DOHH2 (cell line): ENCODE data around the gene GVQW3.

Source experiments
- EZH2phosphoT487 ChIP-seq: fragments of 200-600 bp; sonication (generic); IDR thresholded peaks from 2 replicates; pipeline ENCODE4 v1.6.1; 2017; ENCODE audit warnings: borderline replicate concordance, mild to moderate bottlenecking, antibody characterized with exemption, low read length, moderate library complexity, mixed read lengths
- TF ChIP-seq, protein P1 (sequence below): fragments of 200-600 bp; sonication (generic); IDR thresholded peaks from one replicate; pipeline ENCODE4 v1.5.1; 2014; ENCODE audit warnings: antibody characterized with exemption, mild to moderate bottlenecking, low read depth, low read length; ENCODE audit not compliant: poor library complexity, severe bottlenecking

DNA sequence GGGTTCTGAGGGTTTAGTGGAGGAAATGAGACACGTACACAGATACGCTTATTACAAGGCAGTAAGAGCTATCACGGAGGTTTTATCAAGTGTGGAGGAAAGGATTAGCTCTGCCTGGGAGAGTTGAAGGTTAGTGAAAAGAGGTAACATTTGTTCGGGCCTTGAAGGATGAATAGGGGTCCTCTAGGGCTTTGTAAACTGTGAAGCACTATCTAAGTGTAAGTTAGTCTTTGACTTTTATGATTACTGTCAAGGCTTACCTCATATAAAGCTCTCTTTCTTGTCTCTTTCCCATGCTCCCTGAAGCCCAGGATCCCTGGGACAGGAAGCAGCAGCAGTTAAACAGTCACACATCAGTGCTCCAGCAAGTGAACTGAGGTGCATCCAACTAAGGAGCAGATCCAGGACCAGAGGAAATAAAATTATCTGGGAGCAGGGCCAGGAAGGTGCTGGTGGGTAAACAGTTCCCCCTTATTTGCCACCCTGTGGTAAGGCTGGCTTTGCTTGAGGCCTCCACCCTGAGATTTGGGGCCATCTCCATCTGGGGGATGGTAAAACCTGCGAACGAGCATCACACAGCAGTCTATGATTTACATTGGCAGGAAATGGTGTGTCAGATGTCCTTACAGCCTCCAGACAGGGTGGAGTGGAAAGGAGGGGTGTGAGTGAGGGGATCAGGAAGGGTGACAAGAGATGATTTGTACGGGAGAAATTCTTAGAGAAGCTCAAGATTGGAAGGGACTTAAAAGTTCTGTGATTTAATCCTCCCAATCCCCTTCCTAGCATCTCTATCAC, 27.2 kb downstream of the GVQW3 start:
- TF ChIP-seq, protein P1, sequence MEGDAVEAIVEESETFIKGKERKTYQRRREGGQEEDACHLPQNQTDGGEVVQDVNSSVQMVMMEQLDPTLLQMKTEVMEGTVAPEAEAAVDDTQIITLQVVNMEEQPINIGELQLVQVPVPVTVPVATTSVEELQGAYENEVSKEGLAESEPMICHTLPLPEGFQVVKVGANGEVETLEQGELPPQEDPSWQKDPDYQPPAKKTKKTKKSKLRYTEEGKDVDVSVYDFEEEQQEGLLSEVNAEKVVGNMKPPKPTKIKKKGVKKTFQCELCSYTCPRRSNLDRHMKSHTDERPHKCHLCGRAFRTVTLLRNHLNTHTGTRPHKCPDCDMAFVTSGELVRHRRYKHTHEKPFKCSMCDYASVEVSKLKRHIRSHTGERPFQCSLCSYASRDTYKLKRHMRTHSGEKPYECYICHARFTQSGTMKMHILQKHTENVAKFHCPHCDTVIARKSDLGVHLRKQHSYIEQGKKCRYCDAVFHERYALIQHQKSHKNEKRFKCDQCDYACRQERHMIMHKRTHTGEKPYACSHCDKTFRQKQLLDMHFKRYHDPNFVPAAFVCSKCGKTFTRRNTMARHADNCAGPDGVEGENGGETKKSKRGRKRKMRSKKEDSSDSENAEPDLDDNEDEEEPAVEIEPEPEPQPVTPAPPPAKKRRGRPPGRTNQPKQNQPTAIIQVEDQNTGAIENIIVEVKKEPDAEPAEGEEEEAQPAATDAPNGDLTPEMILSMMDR: no peak
- TF ChIP-seq EZH2phosphoT487: no peak
